Measurements from ENCODE around the gene TNFRSF14.

DNA sequence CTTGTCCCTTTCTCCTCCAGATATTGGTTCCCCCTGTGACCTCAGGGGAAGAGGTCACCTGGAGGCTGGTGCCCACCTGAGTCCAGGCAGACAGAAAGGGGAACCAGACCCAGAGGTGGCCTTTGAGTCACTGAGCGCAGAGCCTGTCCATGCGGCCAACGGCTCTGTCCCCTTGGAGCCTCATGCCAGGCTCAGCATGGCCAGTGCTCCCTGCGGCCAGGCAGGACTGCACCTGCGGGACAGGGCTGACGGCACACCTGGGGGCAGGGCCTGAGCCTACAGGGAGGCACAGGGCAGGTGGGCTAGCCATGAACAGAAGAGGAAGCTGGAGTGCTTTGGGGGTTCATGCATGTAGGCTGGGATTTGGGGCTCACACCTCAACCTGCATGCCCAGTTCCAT lies 2.7 kb downstream of the TNFRSF14 start:
- TF ChIP-seq, protein P1, sequence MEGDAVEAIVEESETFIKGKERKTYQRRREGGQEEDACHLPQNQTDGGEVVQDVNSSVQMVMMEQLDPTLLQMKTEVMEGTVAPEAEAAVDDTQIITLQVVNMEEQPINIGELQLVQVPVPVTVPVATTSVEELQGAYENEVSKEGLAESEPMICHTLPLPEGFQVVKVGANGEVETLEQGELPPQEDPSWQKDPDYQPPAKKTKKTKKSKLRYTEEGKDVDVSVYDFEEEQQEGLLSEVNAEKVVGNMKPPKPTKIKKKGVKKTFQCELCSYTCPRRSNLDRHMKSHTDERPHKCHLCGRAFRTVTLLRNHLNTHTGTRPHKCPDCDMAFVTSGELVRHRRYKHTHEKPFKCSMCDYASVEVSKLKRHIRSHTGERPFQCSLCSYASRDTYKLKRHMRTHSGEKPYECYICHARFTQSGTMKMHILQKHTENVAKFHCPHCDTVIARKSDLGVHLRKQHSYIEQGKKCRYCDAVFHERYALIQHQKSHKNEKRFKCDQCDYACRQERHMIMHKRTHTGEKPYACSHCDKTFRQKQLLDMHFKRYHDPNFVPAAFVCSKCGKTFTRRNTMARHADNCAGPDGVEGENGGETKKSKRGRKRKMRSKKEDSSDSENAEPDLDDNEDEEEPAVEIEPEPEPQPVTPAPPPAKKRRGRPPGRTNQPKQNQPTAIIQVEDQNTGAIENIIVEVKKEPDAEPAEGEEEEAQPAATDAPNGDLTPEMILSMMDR (conservative IDR thresholded peaks at IDR 0.05): no peak
- no peak for TF ChIP-seq ZFX (IDR thresholded peaks at IDR 0.05)
